ENCODE measurements around the gene FUT9.

- no peak for TF ChIP-seq CTCF (optimal IDR thresholded peaks at IDR 0.05 in 1 of 3, IDR thresholded peaks at IDR 0.05 in 1 of 3, conservative IDR thresholded peaks at IDR 0.05 in 1 of 3; ENCODE audit: extremely low read depth in 1 of 3, insufficient read depth in 2 of 3, low read length in 3 of 3)
- peak; percentile 48 for TF ChIP-seq EZH2 (IDR thresholded peaks at IDR 0.05; ENCODE audit: low read length)
These were observed at the start of gene FUT9 for GRCh38 chr6:96015518-96016333.

Measured in keratinocyte (primary cell).